ENCODE results near the gene ATP11C.
A peak's percentile ranks its signal among the peaks of the same experiment; 100 is the strongest.
"Not testable (repeated sequence)": the region's sequence is repeated elsewhere in the genome, so short reads cannot be mapped to it uniquely, and the experiment has no call there.

Gene ATP11C

GRCh38 chrX:139932901-139933796 is at the start of gene ATP11C:
TSS of gene ATP11C (minus strand) at chrX:139933053. CDS start at chrX:139932042, 1,011 bp downstream.
- peak; percentile 74 for DNase-seq

DNA sequence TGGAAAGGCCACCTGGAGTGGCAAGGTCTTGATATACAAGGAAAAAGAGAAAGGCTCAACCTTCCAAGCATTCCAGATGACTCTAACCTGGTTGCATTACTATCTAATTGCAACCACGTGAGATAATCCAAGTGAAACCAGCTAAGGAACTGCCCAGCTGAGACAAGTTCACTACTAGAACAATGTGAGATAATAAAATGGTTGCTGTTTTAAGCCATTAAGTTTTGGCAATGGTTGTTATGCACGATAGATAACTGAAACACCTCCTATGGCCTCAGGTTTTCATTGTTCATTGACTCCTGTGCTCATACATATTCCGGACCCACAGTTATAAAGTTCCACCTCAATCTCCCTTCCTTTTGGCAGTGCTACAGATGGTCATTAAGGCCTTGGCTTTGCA is 41.6 kb upstream of the ATP11C start:
- DNase-seq = no peak

- no peak for DNase-seq
These were observed 40.1 kb upstream of the ATP11C start for GRCh38 chrX:139972629-139973624.

DNA sequence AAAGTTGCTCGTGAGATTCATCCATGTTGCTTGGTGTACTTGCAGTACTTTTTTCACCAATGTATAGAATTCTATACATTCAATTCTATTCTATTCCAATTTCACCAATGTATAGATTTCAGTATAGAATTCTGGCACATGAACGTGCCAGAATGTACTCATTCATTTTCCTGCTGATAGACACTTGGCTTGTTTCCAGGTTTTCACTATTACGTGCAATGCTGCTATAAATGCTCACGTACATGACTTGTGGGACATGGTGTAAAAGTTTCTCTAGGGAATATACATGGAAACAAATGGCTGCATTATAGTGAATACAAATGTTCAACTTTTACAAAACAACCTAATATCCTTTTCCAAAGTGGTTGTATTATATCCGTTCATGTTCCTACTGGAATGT is 39.3 kb upstream of the ATP11C start:
- DNase-seq = no peak

DNA sequence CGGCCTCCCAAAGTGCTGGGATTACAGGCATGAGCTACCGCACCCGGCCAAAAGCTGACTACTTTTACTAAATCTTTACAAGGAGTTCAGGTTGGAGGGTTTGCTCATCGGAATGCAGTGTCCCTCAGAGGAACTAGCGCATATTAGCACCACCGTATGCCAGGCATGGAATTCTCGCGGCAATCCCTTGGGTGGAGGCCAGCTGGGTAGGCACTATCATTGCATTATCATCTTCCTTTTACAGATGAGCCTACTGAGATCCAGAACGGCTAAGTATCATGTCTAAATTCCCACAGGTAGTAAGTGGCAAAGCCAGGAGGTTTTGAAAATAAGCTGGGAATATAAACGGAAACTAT is 38.5 kb upstream of the ATP11C start:
- DNase-seq = no peak

DNA sequence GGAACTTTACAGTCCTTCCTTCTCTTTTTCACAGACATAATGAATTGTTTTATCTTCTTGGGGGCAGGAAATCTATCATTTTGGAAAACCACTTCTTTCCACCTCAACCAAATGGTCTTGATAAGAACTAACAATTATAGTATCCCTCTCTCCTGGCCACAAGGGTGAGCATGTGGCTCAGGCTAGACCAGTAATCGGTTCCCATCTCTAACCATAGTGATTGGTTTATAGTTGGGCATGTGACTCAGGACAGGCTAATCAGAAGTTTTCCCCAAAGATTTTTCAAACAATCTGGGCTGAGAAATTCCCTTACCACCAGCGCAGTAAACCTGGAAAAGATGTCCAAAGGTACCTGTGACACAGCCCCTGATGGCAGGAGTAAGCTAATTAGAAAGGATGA is 36.4 kb upstream of the ATP11C start:
- no peak for DNase-seq

GRCh38 chrX:139967750-139968149 is 34.9 kb upstream of the ATP11C start:
- DNase-seq = no peak

GRCh38 chrX:139967300-139967699 is 34.4 kb upstream of the ATP11C start:
- no peak for DNase-seq

DNA sequence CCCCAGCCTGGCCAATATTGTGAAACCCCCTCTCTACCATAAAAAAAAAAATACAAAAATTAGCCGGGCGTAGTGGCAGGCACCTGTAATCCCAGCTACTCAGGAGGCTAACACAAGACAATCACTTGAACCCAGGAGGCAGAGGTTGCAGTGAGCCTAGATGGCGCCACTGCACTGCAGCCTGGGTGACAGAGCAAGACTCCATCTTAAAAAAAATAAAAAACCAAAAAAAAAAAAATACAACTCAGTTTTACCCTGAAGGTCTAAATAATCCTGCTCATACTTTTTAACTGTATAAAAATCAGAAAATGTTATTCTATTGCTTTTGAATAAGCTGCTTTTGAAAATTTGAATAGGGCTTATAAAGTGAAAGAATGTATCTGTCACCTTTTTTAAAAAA is 33.3 kb upstream of the ATP11C start:
- DNase-seq = not testable (repeated sequence)

DNA sequence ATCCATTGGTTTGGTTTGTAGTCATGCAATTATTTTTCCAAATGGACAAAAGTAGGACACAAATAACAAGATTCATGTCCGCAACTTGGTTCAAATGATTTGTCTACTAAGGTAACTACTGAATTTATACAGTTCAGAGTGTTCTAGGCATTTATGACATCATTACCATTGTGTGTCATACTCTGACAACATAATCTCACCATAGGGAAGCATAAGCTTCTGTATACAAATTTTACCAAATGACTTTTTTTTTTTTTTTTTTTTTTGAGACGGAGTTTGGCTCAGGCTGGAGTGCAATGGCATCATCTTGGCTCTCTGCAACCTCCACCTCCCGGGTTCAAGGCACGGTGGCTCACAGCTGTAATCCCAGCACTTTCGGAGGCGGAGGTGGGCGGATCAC is 32.6 kb upstream of the ATP11C start, which contains the start of gene CXorf66:
CXorf66 (minus strand) TSS at position 101 of the 400 bp plus-strand sequence; CDS start at position 76, 25 bp downstream.
- no peak for DNase-seq

DNA sequence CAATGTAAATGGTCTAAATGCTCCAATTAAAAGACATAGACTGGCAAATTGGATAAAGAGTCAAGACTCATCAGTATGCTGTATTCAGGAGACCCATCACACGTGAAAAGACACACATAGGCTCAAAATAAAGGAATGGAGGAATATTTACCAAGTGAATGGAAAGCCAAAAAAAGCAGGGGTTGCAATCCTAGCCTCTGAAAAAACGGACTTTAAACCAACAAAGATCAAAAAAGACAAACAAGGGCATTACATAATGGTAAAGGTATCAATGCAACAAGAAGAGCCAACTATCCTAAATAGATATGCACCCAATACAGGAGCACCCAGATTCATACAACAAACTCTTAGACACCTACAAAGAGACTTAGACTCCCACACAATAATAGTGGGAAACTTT is 28.2 kb upstream of the ATP11C start:
- not testable (repeated sequence) for DNase-seq

DNA sequence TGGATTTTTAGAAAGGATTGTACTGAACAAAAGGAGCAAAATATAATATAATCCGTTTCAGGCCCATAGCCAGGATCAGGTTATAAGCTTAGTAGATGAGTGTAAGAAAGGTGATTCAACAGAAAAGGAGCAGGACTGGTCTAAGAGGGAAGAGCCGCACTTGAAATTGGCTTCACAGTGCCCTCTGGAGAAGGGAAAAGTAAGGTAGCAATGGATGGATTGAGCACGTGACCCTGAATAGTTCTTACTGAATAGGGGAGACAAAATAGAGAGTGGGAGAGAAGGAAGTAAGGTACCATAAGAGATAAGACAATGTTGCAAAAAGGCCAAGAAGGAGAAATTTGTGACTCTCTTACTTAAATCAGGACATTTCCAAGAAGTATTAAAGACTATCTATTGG is 16.9 kb upstream of the ATP11C start:
- no peak for DNase-seq

- DNase-seq = no peak
These were observed 12.2 kb upstream of the ATP11C start for GRCh38 chrX:139945075-139945474.

- no peak for DNase-seq
These were observed 3.4 kb upstream of the ATP11C start for GRCh38 chrX:139936259-139936658.

DNA sequence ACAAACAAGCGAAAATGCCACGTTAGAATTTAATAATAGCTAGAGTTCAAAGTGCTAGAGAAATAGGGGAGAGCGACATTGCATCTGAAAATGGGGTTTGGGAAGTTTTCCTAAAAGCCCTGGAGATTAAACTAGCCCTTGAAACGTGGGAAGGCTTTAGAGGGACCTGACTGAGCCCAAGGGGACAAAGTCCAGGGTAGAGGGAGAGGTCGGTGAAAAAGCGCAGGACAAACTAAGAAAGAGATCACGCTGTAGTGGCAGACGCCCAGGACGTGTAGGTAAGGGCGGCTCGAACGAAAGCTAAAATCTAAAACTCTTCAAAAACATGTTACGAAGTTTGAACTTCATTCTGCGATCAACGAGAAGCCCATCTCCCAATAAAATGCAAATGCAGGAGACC is 1.1 kb upstream of the ATP11C start:
- DNase-seq = no peak

DNA sequence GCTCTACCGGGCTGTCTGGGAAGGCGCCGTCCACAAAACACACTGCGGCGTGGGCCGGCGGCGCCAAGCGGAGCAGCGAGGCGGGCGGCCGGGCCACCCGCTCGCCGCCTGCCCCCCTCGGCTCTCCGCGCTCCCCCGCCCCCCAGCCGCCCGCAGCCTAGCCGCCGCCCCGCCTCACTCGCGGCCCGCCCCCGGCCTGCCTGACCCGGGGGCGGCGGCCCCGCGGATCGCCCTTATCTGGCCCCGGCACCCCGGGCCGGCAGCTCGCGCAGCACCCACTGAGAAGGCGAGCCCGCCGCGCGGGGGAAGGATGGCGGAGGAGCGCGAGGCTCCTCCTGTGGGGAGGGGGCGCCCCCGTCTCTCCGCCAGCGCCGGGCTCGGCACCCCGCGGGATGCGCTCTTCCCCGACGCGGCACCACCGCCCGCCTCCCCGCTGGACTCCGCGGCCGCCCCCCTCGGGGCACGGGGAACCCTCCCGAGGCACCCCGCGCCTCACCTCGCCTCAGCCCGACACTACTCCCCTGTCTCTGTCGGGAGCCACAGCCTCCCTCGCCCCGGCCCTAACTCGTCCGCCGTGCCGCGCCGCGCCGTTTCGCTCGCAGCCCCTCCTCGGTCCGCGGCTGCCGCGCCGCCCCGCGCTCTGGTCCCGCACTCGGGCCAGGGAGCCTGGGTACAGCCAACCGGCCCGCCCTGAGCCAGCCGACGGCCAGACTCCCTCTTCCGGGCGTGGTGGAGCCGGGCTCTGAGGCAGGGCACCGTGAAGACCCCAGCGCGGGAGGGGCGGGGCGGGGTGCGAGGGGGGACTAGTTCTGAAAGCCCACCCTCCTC is 566 bp downstream of the ATP11C start:
- DNase-seq = peak; percentile 22

GRCh38 chrX:139931646-139932072 is 1.2 kb downstream of the ATP11C start:
- DNase-seq = no peak

DNA sequence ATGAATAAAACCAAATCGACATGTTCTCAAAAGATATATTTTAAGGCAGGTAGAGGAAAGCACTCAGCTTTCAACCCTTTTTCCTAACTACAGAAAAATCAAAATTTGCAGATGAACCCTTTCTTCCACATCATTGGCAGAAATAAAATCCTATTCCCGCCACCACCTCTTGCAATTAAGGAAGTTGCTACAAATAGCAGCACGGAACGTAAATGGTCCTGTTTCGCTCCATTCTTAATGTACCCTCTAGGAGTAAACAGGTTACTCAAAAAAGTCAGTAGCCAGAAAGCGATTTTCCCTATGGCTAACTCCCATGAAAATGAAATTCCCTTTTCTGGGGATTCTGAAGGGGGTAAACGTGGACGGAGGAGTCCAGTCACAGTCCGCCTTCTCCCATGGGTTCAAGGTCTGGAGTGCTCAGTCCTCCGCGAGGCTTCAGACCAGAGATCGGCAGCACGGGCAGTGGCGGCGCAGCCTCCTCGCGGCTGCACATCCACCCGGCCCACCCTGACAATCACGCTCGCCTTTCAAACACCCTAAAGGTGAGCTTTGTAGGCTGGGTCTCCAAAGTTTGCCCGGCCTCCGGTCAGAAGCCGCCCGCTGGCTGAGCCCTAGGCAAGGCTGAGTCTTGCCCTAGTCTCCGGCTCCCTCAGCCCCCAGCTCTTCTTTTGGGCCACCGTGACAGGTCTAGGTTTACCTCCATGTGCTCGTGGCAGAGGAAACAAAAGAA is 1.8 kb downstream of the ATP11C start:
- peak; percentile 7 for DNase-seq

- DNase-seq = no peak
These were observed 2.5 kb downstream of the ATP11C start for GRCh38 chrX:139930401-139930800.

DNA sequence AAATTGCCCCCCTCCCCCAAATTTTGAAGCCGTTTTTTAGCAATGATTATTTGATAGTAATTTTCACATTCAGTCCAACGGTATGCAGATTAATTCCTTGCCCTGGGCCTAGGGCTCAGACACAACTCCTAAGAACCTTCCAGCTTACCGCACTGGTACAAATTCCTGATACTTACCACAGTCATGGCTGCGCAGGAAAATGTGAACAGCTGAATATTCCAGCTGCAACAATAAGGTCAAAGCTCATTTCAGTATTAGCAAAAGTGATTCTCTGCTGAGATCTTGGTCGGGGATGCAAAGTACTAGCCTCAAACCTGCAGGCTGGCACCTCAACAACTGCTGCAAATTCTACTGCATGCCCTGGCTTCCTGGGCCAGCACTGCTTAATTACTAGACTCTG is 3.0 kb downstream of the ATP11C start:
- no peak for DNase-seq

DNA sequence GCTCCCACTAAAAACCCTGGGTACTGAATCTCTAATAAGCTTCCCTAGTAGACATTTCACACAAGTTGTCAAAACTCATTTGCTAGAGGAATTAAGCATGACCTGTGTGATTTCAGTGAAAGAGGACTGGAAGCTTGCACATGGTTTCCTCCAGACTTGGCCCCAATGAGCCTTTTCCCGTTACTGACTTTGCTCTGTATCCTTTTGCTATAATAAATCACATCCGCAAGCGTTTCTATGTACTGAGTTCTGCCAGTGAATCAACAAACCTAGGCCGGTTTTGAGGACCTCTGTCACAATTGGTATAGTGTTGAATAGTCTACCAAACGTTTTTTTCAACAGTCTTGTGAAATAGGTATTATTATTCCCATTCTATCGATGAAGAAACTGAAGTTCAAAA is 8.2 kb downstream of the ATP11C start:
- no peak for DNase-seq
